Rectal smooth muscle tissue (tissue), 1 donor: ENCODE results near the gene IGFL2.

Source experiments
- H3K27ac ChIP-seq: one replicate; pipeline ENCODE4 v1.7.0; 2013; ENCODE audit warnings: low read depth, low read length, inconsistent platforms
- H3K27me3 ChIP-seq: one replicate; pipeline ENCODE4 v1.7.0; 2013; ENCODE audit warnings: low read length; ENCODE audit not compliant: control insufficient read depth, insufficient read depth
- H3K36me3 ChIP-seq: one replicate; pipeline ENCODE4 v1.7.0; 2013; ENCODE audit warnings: low read length; ENCODE audit not compliant: control insufficient read depth, insufficient read depth
- H3K4me1 ChIP-seq: one replicate; pipeline ENCODE4 v1.7.0; 2013; ENCODE audit warnings: low read length; ENCODE audit not compliant: control insufficient read depth, insufficient read depth
- H3K4me3 ChIP-seq: one replicate; pipeline ENCODE4 v1.7.0; 2013; ENCODE audit warnings: low read length
- H3K9ac ChIP-seq: one replicate; pipeline ENCODE4 v1.7.0; 2013; ENCODE audit warnings: low read length

Gene IGFL2

DNA sequence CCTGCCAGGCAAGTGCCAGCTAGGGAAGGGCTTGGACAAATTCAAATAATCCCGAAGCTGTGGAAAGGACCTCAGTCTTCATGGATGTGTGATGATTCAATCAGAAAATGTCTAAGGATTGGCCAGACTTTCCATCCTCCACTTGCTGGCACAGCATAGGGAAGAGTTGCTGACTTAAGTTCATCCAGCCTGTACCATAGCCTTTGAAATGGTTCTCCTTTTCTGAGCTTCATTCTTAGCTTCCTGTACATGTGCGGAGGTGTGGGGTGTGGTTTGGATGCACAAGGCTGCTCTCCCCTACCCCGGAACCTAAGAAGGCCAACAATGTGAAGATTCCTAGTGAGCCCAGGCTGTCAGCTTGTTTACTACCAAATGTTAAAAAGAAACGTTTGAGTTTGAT, 22.6 kb upstream of the IGFL2 start:
- no peaks in the 10 kb centered on the region for H3K36me3 ChIP-seq

GRCh38 chr19:46126086-46126580, 21.9 kb upstream of the IGFL2 start:
- H3K27ac ChIP-seq, result no peak overlapping the region
- no peak overlapping the region for H3K4me3 ChIP-seq
- no peaks in the 10 kb centered on the region for H3K4me1 ChIP-seq
- no peaks in the 10 kb centered on the region for H3K27me3 ChIP-seq
- no peak overlapping the region for H3K9ac ChIP-seq
- no peaks in the 10 kb centered on the region for H3K36me3 ChIP-seq

More for the DNA sequence above, 22.6 kb upstream of the IGFL2 start:
- Histone ChIP-seq H3K27ac (no peak overlapping the region), H3K9ac (no peak overlapping the region), H3K27me3 (no peaks in the 10 kb centered on the region), H3K4me1 (no peaks in the 10 kb centered on the region), H3K4me3 (no peak overlapping the region)

GRCh38 chr19:46131485-46132143, 16.4 kb upstream of the IGFL2 start:
- Histone ChIP-seq H3K4me1 (peaks cover 15% of the 10 kb centered on the region), H3K9ac (no peak overlapping the region), H3K27ac (peak overlapping the region; percentile 24), H3K27me3 (no peaks in the 10 kb centered on the region), H3K36me3 (no peaks in the 10 kb centered on the region), H3K4me3 (no peak overlapping the region)

DNA sequence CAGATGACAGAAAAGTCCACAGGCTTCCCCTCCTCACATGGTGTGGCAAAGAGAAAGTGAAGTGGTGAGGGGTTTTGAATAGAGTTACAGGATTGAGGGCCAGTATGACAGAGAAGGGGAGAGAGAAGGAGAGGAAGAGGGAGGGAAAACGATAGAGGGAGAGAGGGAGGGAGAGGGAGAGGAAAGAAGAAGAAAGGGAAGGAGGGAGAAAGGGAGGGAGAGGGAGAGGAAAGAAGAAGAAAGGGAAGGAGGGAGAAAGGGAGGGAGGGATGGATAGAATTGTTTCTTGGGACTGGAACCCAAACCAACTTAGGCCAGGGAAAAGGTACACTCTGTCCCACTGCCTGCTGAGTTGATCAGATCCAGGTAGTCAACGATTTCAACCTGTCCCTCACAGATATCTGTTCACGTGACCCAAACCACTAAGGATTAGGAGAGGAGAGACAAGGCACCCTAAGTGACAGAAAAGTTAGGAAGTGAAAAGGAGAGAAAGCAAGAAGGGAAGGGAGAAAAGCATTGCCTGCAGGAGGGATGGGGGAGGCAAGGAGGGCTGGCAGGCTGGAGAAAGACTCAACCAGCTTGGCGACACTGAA, 15.4 kb upstream of the IGFL2 start:
- Histone ChIP-seq H3K36me3 (no peaks in the 10 kb centered on the region), H3K4me1 (peaks cover 15% of the 10 kb centered on the region), H3K9ac (no peak overlapping the region), H3K27me3 (no peaks in the 10 kb centered on the region), H3K27ac (peak overlapping the region; percentile 77), H3K4me3 (peak overlapping the region; percentile 27)

GRCh38 chr19:46133101-46133627, 14.9 kb upstream of the IGFL2 start:
- Histone ChIP-seq H3K4me3 (peak overlapping the region; percentile 27), H3K4me1 (peaks cover 15% of the 10 kb centered on the region), H3K27ac (peak overlapping the region; percentile 77), H3K27me3 (no peaks in the 10 kb centered on the region), H3K9ac (no peak overlapping the region), H3K36me3 (no peaks in the 10 kb centered on the region)

- H3K4me3 ChIP-seq, result no peak overlapping the region
- H3K4me1 ChIP-seq, result peaks cover 15% of the 10 kb centered on the region
- no peaks in the 10 kb centered on the region for H3K36me3 ChIP-seq
- no peak overlapping the region for H3K9ac ChIP-seq
- H3K27ac ChIP-seq, result peak overlapping the region; percentile 77
- no peaks in the 10 kb centered on the region for H3K27me3 ChIP-seq
Measured at GRCh38 chr19:46133777-46134241, 14.2 kb upstream of the IGFL2 start.

DNA sequence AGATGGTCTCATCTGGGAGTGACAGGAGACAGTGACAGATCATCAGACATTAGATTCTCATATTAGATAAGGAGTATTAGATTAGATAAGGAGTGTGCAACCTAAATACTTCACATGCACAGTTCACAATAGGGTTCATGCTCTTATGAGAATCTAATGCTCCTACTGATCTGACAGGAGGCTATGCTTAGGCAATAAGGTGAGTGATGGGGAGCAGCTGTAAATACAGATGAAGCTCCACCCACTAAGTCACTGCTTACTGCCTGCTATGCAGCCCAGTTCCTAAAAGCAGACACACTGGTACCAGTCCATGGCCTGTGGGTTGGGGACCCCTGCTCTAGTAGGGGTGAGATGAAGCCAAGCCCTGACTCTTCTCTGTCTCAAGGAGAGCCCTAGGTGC, 13.5 kb upstream of the IGFL2 start:
- no peak overlapping the region for H3K27ac ChIP-seq

GRCh38 chr19:46137915-46138473, 10.0 kb upstream of the IGFL2 start:
- Histone ChIP-seq H3K9ac (no peak overlapping the region), H3K36me3 (no peaks in the 10 kb centered on the region), H3K4me1 (peaks cover 13% of the 10 kb centered on the region), H3K27me3 (no peaks in the 10 kb centered on the region), H3K4me3 (no peak overlapping the region), H3K27ac (no peak overlapping the region)

More for the DNA sequence above, 13.5 kb upstream of the IGFL2 start:
- no peaks in the 10 kb centered on the region for H3K27me3 ChIP-seq
- no peak overlapping the region for H3K9ac ChIP-seq
- H3K4me1 ChIP-seq, result peaks cover 15% of the 10 kb centered on the region
- H3K36me3 ChIP-seq, result no peaks in the 10 kb centered on the region
- H3K4me3 ChIP-seq, result no peak overlapping the region

GRCh38 chr19:46141421-46141820, 6.6 kb upstream of the IGFL2 start:
- Histone ChIP-seq H3K27me3 (no peaks in the 10 kb centered on the region), H3K36me3 (no peaks in the 10 kb centered on the region), H3K9ac (no peak overlapping the region), H3K4me3 (no peak overlapping the region), H3K27ac (no peak overlapping the region), H3K4me1 (no peaks in the 10 kb centered on the region)

DNA sequence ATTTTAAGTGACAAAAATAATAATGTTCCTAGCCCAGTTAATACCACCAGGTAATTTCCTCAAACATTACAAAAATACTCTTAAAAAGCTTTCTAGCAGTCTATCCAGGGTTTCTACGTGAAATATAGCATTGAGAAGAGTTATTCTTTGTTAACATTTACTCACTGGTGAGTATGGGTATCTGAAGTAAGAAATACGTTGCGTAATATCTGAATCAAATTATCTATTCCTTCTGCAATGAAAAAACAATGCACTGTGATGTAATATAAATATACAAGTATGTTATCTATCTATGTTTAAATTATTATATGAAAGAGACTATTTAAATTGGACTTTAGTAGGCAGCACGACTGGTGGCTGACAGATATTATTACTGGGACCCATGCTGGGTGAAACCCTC, 5.7 kb upstream of the IGFL2 start:
- Histone ChIP-seq H3K27ac (no peak overlapping the region), H3K27me3 (no peaks in the 10 kb centered on the region), H3K4me1 (no peaks in the 10 kb centered on the region), H3K4me3 (no peak overlapping the region), H3K36me3 (no peaks in the 10 kb centered on the region), H3K9ac (no peak overlapping the region)

GRCh38 chr19:46144756-46145155, 3.3 kb upstream of the IGFL2 start:
- no peaks in the 10 kb centered on the region for H3K4me1 ChIP-seq
- no peaks in the 10 kb centered on the region for H3K27me3 ChIP-seq
- H3K9ac ChIP-seq, result no peak overlapping the region
- no peaks in the 10 kb centered on the region for H3K36me3 ChIP-seq
- H3K4me3 ChIP-seq, result no peak overlapping the region
- H3K27ac ChIP-seq, result no peak overlapping the region

- no peak overlapping the region for H3K4me3 ChIP-seq
- H3K36me3 ChIP-seq, result no peaks in the 10 kb centered on the region
- no peak overlapping the region for H3K9ac ChIP-seq
- H3K4me1 ChIP-seq, result no peaks in the 10 kb centered on the region
- no peak overlapping the region for H3K27ac ChIP-seq
- no peaks in the 10 kb centered on the region for H3K27me3 ChIP-seq
Measured at GRCh38 chr19:46147166-46147740, 785 bp upstream of the IGFL2 start.
